ENCODE data around the gene C10orf62.

Gene C10orf62

GRCh38 chr10:97584798-97585438, 4.6 kb upstream of the C10orf62 start:
- no peak for DNase-seq

- no peak for DNase-seq
Measured at GRCh38 chr10:97585439-97585811, 4.1 kb upstream of the C10orf62 start.

- no peak for DNase-seq
Measured at GRCh38 chr10:97587183-97587582, 2.3 kb upstream of the C10orf62 start.

- no peak for DNase-seq
Measured at GRCh38 chr10:97590082-97590747, 694 bp downstream of the C10orf62 start.

GRCh38 chr10:97590748-97591495, 1.4 kb downstream of the C10orf62 start:
- DNase-seq = no peak

GRCh38 chr10:97593421-97593820, 3.9 kb downstream of the C10orf62 start:
- no peak for DNase-seq

- no peak for DNase-seq
Measured at GRCh38 chr10:97596101-97597082, 6.9 kb downstream of the C10orf62 start.

- DNase-seq = no peak
Measured at GRCh38 chr10:97597778-97598177, 8.3 kb downstream of the C10orf62 start.

GRCh38 chr10:97598407-97599271, 9.1 kb downstream of the C10orf62 start:
- no peak for DNase-seq

- no peak for DNase-seq
Measured at GRCh38 chr10:97599272-97599619, 9.7 kb downstream of the C10orf62 start.

- DNase-seq = no peak
Measured at GRCh38 chr10:97600616-97601015, 11.1 kb downstream of the C10orf62 start.

- peak in 33 of 56 donors; percentile 6 to 69 (median 37) for DNase-seq
Measured at GRCh38 chr10:97601268-97602215, 12.0 kb downstream of the C10orf62 start.

- DNase-seq = peak in 24 of 56 donors; percentile 3 to 74 (median 28)
Measured at GRCh38 chr10:97607095-97607636, 17.6 kb downstream of the C10orf62 start.

GRCh38 chr10:97608991-97609561, 19.6 kb downstream of the C10orf62 start:
- no peak for DNase-seq

- no peak for DNase-seq
Measured at GRCh38 chr10:97611473-97611872, 22.0 kb downstream of the C10orf62 start.

GRCh38 chr10:97612386-97612785, 22.9 kb downstream of the C10orf62 start:
- DNase-seq = no peak

- DNase-seq = no peak
Measured at GRCh38 chr10:97618285-97618684, 28.8 kb downstream of the C10orf62 start.

- no peak for DNase-seq
Measured at GRCh38 chr10:97618733-97619132, 29.2 kb downstream of the C10orf62 start.

Measured in nucleus accumbens (tissue), 56 donors.